ENCODE data around the gene SLC8A1. TPM values are rescaled to one million over a fixed set of nuclear protein-coding genes. Genes with fewer than 3 reads are reported as not detected.

Gene SLC8A1
- total and polyA plus RNA-seq, 2 experiments from 2014 or later, result 103 to 682 TPM

DNA sequence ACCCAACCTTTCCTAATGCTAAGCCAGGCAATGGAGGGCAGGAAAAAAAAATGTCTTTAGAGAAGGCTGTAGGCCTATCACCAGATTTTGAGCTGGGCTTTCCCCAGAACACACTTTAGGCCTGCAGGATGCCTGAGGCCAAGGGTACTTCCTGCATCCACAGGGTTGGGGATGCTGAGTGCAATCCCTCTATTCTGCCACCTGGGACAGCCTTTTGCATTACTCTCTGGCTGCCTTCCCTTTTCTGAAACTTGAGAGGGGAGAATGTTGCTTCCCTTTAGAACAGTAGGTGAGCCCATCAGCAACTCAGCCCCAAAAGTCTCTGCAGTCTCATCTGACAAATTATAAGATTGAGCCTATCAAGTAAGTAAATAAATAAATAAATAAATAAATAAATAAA lies 195.2 kb downstream of the SLC8A1 start:
- TF ChIP-seq, protein P1, sequence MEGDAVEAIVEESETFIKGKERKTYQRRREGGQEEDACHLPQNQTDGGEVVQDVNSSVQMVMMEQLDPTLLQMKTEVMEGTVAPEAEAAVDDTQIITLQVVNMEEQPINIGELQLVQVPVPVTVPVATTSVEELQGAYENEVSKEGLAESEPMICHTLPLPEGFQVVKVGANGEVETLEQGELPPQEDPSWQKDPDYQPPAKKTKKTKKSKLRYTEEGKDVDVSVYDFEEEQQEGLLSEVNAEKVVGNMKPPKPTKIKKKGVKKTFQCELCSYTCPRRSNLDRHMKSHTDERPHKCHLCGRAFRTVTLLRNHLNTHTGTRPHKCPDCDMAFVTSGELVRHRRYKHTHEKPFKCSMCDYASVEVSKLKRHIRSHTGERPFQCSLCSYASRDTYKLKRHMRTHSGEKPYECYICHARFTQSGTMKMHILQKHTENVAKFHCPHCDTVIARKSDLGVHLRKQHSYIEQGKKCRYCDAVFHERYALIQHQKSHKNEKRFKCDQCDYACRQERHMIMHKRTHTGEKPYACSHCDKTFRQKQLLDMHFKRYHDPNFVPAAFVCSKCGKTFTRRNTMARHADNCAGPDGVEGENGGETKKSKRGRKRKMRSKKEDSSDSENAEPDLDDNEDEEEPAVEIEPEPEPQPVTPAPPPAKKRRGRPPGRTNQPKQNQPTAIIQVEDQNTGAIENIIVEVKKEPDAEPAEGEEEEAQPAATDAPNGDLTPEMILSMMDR (IDR thresholded peaks at IDR 0.05; ENCODE audit: low read depth, low read length), result peak; percentile 31
- peaks cover 28% of the 10 kb centered on the region for H3K4me1 ChIP-seq (ENCODE audit: low read depth)
- peak overlapping the region; percentile 55 for H3K27ac ChIP-seq
- DNase-seq (ENCODE audit: low read depth in 1 of 2, low spot score in 1 of 2), result peak in 1 of 2 donors; percentile 20
- no peaks in the 10 kb centered on the region for H3K27me3 ChIP-seq
- no peak overlapping the region for H3K4me3 ChIP-seq
- no peaks in the 10 kb centered on the region for H3K36me3 ChIP-seq
- H3K9me3 ChIP-seq (ENCODE audit: low read depth), result no peaks in the 10 kb centered on the region

DNA sequence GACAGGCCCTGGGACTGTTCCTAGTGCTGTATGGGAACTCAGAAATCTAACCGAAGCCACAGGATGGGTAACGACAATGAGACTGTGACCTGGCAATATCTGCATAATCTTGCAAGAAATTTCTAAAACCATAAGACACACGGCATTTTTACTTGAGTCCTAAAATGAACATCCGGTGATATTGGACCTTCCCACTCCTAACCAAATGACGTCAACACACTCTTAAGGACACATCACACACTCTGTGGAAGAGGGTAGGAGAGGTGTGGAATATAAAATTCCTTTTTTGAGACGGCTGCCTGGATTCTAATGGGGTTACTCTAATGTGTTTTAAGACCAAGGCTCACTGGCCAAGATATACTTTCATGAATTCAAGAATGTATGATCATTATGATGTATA lies 195.9 kb downstream of the SLC8A1 start:
- Histone ChIP-seq H3K9me3 (ENCODE audit: low read depth) (no peaks in the 10 kb centered on the region), H3K27ac (peak overlapping the region; percentile 55), H3K4me1 (ENCODE audit: low read depth) (peaks cover 23% of the 10 kb centered on the region), H3K4me3 (no peak overlapping the region), H3K36me3 (no peaks in the 10 kb centered on the region), H3K27me3 (no peaks in the 10 kb centered on the region)
- no peak for DNase-seq (ENCODE audit: low read depth in 1 of 2, low spot score in 1 of 2)
- TF ChIP-seq, protein P1 (IDR thresholded peaks at IDR 0.05; ENCODE audit: low read depth, low read length), result no peak

DNA sequence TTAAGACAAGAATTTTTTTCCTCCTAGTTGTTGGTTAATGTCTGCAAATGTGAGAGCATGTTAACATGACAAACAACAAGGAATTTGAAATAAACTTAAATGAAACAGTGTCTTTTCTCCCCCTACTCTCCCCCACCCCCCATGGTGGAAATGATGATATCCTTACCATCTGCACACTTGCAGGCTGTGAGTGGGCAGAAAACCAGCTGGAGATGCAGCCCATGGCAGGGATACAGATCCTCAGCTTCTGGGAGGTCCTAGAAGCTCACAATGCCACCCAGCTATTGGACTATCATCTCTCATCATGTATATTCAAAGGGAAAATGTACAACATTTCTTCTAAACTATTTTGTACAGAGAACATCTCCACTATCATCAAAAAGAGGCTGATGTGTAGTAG lies 196.8 kb downstream of the SLC8A1 start:
- peaks cover 14% of the 10 kb centered on the region for H3K4me1 ChIP-seq (ENCODE audit: low read depth)
- no peaks in the 10 kb centered on the region for H3K36me3 ChIP-seq
- no peaks in the 10 kb centered on the region for H3K27me3 ChIP-seq
- TF ChIP-seq, protein P1 (IDR thresholded peaks at IDR 0.05; ENCODE audit: low read depth, low read length), result no peak
- no peaks in the 10 kb centered on the region for H3K9me3 ChIP-seq (ENCODE audit: low read depth)
- DNase-seq (ENCODE audit: low read depth in 1 of 2, low spot score in 1 of 2), result no peak
- H3K4me3 ChIP-seq, result no peak overlapping the region
- H3K27ac ChIP-seq, result peak overlapping the region; percentile 55

DNA sequence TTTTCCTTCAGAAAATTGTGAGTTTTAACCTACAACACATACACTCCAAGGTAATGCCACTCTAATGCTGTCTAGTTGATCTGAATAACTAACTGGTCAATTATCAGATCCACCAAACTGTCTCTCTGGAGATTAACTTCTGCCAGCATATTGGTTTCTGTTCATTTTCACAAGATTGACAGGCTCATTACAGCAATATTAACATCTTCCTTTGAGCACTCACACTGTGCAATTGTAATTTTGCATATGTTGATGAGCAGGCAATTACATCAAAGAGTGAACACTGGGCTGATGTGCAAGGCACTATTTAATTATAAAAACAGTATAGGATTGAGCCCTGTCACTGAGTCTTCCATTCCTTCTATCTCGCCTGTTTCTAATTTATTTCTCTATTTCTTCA lies 197.3 kb downstream of the SLC8A1 start:
- Histone ChIP-seq H3K27me3 (no peaks in the 10 kb centered on the region), H3K36me3 (no peaks in the 10 kb centered on the region), H3K9me3 (ENCODE audit: low read depth) (no peaks in the 10 kb centered on the region), H3K4me3 (no peak overlapping the region), H3K27ac (peak overlapping the region; percentile 55), H3K4me1 (ENCODE audit: low read depth) (peaks cover 12% of the 10 kb centered on the region)
- TF ChIP-seq, protein P1 (IDR thresholded peaks at IDR 0.05; ENCODE audit: low read depth, low read length), result no peak
- DNase-seq (ENCODE audit: low read depth in 1 of 2, low spot score in 1 of 2), result no peak

DNA sequence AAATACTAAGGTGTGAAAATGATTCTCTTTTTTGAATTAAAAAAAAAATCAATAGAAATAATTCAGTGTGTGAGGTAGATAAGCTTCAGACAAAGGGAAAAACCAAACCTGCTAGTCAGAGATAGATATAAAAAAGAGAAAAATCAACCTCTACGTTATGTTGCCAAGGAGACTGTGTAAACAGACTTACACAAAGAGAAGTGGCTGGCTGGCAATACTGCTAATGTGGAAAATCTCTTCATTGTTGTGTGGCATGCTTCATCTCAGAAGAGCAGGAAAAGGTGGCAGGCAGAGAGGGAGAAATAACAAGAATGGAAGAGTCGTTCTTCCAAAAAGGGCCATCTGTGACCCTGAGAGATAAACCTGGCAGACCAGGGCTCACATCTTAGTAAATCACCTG lies 200.8 kb downstream of the SLC8A1 start:
- no peak for DNase-seq (ENCODE audit: low read depth in 1 of 2, low spot score in 1 of 2)
- Histone ChIP-seq H3K4me1 (ENCODE audit: low read depth) (peaks cover 10% of the 10 kb centered on the region), H3K27ac (peak overlapping the region; percentile 8), H3K4me3 (no peak overlapping the region), H3K36me3 (peaks cover 4% of the 10 kb centered on the region), H3K27me3 (no peaks in the 10 kb centered on the region), H3K9me3 (ENCODE audit: low read depth) (no peaks in the 10 kb centered on the region)
- TF ChIP-seq, protein P1 (IDR thresholded peaks at IDR 0.05; ENCODE audit: low read depth, low read length), result no peak

DNA sequence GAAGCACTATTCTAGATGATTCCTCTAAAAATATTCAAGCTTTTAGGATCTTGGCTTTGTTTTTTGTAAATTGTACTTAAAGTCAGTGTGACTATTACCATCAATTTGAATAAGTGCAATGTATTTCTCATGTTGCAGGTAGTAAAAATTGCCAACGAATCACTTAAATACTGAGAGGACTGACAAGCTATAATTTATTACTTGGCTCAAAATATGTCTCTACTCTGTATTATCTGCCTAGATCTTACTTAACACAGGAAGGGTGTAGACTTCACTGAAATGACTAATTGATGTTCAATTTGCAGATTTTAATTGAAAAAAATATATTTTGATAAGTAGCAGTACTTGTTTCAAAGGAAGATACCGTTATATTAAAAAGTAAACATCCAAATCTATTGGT lies 202.3 kb downstream of the SLC8A1 start:
- DNase-seq (ENCODE audit: low read depth in 1 of 2, low spot score in 1 of 2), result no peak
- Histone ChIP-seq H3K4me1 (ENCODE audit: low read depth) (peaks cover 19% of the 10 kb centered on the region), H3K36me3 (peaks cover 4% of the 10 kb centered on the region), H3K27me3 (no peaks in the 10 kb centered on the region), H3K9me3 (ENCODE audit: low read depth) (no peaks in the 10 kb centered on the region), H3K4me3 (no peak overlapping the region), H3K27ac (no peak overlapping the region)
- TF ChIP-seq, protein P1 (IDR thresholded peaks at IDR 0.05; ENCODE audit: low read depth, low read length), result no peak
